ENCODE measurements around the gene SGCA. TPM values are rescaled to one million over a fixed set of nuclear protein-coding genes. Genes with fewer than 3 reads are reported as not detected.
A peak's percentile ranks its signal among the peaks of the same experiment; 100 is the strongest.

Gene SGCA
- total RNA-seq, 2 experiments from 2014 or later: not detected

DNA sequence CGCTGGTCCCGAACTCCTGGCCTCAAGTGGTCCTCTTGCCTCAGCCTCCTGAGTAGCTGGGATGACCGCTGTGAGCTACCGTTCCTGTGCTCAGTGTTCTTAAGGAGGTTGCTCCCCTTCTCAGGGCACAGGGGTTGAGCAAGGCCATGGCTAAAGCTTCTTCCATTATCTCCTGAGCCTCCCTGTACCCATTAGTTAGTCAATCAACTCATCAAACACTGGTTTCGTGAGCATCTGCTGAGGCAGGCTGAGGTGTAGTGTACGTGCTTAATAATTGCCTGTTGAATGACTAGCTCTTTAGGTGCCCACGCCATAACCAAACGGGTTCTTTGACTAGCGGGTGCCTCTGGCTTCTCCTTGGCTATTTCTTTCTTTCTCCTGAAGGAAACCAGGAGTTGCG, 11.7 kb downstream of the SGCA start:
- H3K36me3 Mint-ChIP-seq (ENCODE audit: low read depth): no peaks in the 10 kb centered on the region
- CTCF ChIA-PET: interaction anchor here (0.7 to 2.5 kb wide), 11 partner anchors 8 to 120 kb away, joined by 3 to 21 read pairs (median 4); no protein-coding TSS in a partner anchor
- no peak overlapping the region for H3K27ac Mint-ChIP-seq
- H3K27me3 Mint-ChIP-seq: peaks cover 6% of the 10 kb centered on the region
- POLR2A ChIA-PET: no interaction called here
- H3K4me1 Mint-ChIP-seq: peaks cover 16% of the 10 kb centered on the region
- no peak overlapping the region for H3K4me3 Mint-ChIP-seq
- DNase-seq: no peak
- no peaks in the 10 kb centered on the region for H3K9me3 Mint-ChIP-seq

GRCh38 chr17:50177983-50178834, 12.4 kb downstream of the SGCA start:
- Mint-ChIP-seq H3K27me3 (peaks cover 6% of the 10 kb centered on the region), H3K9me3 (no peaks in the 10 kb centered on the region), H3K4me3 (no peak overlapping the region), H3K4me1 (peaks cover 22% of the 10 kb centered on the region), H3K27ac (peak overlapping the region; percentile 28), H3K36me3 (ENCODE audit: low read depth) (no peaks in the 10 kb centered on the region)
- DNase-seq: peak; percentile 40
- ChIA-PET CTCF (interaction anchor here (0.8 to 2.5 kb wide), 11 partner anchors 9 to 119 kb away, joined by 3 to 21 read pairs (median 5); no protein-coding TSS in a partner anchor), POLR2A (no interaction called here)

- Mint-ChIP-seq H3K4me3 (no peak overlapping the region), H3K27me3 (peaks cover 6% of the 10 kb centered on the region), H3K4me1 (peaks cover 35% of the 10 kb centered on the region), H3K27ac (no peak overlapping the region), H3K36me3 (ENCODE audit: low read depth) (no peaks in the 10 kb centered on the region), H3K9me3 (no peaks in the 10 kb centered on the region)
- POLR2A ChIA-PET: no interaction called here
- no peak for DNase-seq
- CTCF ChIA-PET: no interaction called here
Observed at GRCh38 chr17:50180111-50180510, 14.3 kb downstream of the SGCA start.

DNA sequence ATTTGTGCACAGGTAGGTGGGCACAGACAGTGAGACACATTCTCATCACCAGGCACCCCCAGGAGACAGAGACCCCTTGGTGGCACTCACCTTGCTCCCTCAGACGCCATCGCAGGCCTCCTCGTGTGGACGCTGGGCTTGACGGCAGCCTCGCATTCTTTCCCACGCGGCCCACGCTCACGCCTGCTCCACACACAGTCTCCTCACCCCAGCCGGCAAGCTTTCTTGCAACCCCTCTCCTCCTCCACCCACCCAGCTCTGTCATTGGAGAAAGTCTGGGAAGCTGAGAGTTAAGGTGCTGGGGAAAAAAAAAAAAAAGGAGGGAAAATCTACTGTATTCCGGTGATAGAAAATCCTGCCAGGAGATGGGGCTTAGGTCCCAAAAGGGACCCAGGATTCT, 14.8 kb downstream of the SGCA start:
- H3K27ac Mint-ChIP-seq: no peak overlapping the region

GRCh38 chr17:50181144-50181543, 15.3 kb downstream of the SGCA start:
- no peak overlapping the region for H3K4me3 Mint-ChIP-seq
- no peak for DNase-seq
- H3K4me1 Mint-ChIP-seq: peaks cover 35% of the 10 kb centered on the region
- CTCF ChIA-PET: interaction anchor here (0.7 to 2.0 kb wide), 5 partner anchors 10 to 116 kb away, joined by 3 to 5 read pairs (median 4); partner anchors contain the start of gene COL1A1
- no peak overlapping the region for H3K27ac Mint-ChIP-seq
- POLR2A ChIA-PET: no interaction called here
- no peaks in the 10 kb centered on the region for H3K9me3 Mint-ChIP-seq
- H3K36me3 Mint-ChIP-seq (ENCODE audit: low read depth): no peaks in the 10 kb centered on the region
- H3K27me3 Mint-ChIP-seq: peaks cover 6% of the 10 kb centered on the region

More for the DNA sequence above, 14.8 kb downstream of the SGCA start:
- H3K9me3 Mint-ChIP-seq: no peaks in the 10 kb centered on the region
- ChIA-PET CTCF (no interaction called here), POLR2A (no interaction called here)
- H3K4me3 Mint-ChIP-seq: no peak overlapping the region
- no peak for DNase-seq
- peaks cover 6% of the 10 kb centered on the region for H3K27me3 Mint-ChIP-seq
- no peaks in the 10 kb centered on the region for H3K36me3 Mint-ChIP-seq (ENCODE audit: low read depth)
- peaks cover 35% of the 10 kb centered on the region for H3K4me1 Mint-ChIP-seq

DNA sequence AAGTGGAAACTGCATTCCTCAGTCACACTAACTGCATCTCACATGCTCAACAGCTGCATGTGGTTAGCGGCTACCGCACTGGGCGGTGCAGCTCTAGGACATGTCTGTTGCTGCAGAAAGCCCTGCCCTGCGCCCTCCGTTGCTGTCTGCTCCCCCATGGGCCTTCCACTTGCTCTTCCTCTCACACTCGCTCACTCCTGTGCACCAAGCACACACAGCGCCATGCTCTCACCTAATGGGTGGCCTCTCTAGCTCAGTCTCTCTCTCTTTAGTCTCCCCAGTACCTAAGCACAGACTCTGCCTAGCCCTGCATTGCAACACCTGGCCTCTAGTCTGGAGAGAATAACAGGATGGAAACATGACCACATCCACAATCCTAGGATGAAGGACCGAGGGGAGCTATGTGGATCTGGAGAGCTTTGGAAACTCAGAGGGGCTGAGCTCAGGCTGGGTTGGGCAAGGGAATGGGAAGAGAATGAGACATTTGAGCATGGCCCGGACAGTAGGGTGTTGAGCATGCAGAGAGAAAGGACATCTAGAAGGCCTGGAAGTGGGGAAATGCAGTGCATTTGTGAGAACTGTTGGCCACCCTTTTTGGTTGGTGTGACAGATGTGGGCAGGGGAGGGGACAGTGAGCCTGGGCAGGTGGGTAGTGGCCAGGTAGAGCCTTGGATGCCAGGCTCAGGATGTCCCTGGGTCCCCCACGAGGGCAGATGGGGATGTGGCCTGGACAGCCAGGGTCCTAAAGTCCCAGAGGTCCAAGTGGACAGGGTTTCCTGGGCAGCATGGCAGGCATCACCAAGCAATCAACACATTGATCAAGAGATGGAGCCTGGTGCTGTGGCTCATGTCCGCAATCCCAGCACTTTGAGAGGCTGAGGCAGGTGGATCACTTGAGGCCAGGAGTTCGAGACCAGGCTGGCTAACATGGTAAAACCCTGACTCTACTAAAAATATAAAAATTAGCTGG, 16.1 kb downstream of the SGCA start:
- ChIA-PET CTCF (interaction anchor here (0.7 to 2.0 kb wide), 6 partner anchors 10 to 115 kb away, joined by 3 to 9 read pairs (median 4); partner anchors contain the start of gene COL1A1), POLR2A (no interaction called here)
- DNase-seq: no peak
- H3K9me3 Mint-ChIP-seq: no peaks in the 10 kb centered on the region
- peaks cover 35% of the 10 kb centered on the region for H3K4me1 Mint-ChIP-seq
- no peak overlapping the region for H3K27ac Mint-ChIP-seq
- peaks cover 6% of the 10 kb centered on the region for H3K27me3 Mint-ChIP-seq
- H3K36me3 Mint-ChIP-seq (ENCODE audit: low read depth): no peaks in the 10 kb centered on the region
- no peak overlapping the region for H3K4me3 Mint-ChIP-seq

DNA sequence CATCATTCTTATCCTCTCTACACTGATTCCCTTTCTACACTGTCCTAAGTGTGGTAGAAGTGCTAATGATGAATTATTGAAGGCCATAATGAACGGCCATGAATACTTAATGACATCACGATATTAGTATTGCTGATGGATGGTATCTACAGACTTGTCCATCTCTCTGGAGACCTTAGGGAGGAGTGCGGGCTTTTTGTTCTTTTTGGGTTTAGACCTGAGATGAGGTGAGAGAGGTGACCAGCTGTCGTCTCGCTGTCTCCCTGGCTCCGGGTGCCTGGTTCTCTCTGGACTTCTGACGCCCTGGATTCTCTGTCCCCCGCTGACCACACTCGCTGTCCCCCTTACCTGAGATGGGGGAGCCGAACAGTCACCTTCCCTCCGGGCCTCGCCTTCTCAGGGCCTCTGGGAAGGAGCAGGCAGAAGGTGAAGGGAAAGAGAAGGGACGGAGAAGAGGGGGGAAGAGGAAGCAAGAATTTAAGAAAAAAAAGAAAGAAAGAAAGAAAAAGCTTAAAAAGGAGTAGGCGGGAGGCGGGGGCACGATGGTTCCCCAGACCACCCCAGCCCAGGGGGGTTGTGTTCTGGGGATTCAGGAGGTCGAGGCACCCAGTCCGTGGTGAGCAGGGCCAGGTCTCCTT, 17.1 kb downstream of the SGCA start:
- Mint-ChIP-seq H3K4me3 (no peak overlapping the region), H3K27ac (peak overlapping the region; percentile 73)

DNA sequence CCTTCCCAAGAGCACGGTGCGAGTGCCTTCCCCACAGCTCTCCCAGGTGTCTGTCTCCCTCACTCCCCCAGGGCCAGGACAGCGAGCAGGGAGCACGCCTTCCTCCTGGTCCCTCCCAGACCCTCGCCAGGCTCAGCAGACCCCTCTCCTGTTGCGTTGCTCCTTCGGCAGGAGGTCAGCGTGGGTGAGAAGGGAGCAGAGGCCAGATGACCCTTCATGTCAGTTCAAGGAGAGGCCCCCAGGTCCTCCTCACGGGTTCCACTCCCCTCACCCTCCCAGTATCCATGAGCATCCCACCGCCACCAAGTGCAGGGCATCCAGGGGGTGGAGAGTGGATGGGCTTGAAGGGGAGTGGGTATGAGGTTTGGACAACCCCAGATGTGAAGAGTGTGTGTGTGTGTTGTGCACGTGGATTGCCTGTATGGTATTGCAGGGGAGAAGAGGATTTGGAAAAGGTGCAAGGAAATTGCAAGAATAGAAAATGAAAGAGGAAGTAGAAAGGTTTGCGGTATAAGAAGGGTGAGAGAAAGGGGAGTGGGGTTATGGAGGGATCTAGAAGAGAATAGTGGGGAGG, 17.7 kb downstream of the SGCA start:
- DNase-seq: no peak
- H3K4me1 Mint-ChIP-seq: peaks cover 27% of the 10 kb centered on the region
- no peaks in the 10 kb centered on the region for H3K9me3 Mint-ChIP-seq
- POLR2A ChIA-PET: no interaction called here
- peak overlapping the region; percentile 83 for H3K27ac Mint-ChIP-seq
- CTCF ChIA-PET: interaction anchor here (1.8 kb wide), 1 partner anchor 14 kb away, joined by 9 read pairs; no protein-coding TSS in a partner anchor
- H3K4me3 Mint-ChIP-seq: peak overlapping the region; percentile 50
- no peaks in the 10 kb centered on the region for H3K36me3 Mint-ChIP-seq (ENCODE audit: low read depth)
- peaks cover 2% of the 10 kb centered on the region for H3K27me3 Mint-ChIP-seq

More for the DNA sequence above, 17.1 kb downstream of the SGCA start:
- H3K9me3 Mint-ChIP-seq: no peaks in the 10 kb centered on the region
- peaks cover 2% of the 10 kb centered on the region for H3K27me3 Mint-ChIP-seq
- CTCF ChIA-PET: interaction anchor here (1.5 to 2.0 kb wide), 3 partner anchors 11 to 114 kb away, joined by 4 to 9 read pairs (median 5); no protein-coding TSS in a partner anchor
- H3K4me1 Mint-ChIP-seq: peaks cover 33% of the 10 kb centered on the region
- no peaks in the 10 kb centered on the region for H3K36me3 Mint-ChIP-seq (ENCODE audit: low read depth)
- DNase-seq: no peak
- POLR2A ChIA-PET: no interaction called here

DNA sequence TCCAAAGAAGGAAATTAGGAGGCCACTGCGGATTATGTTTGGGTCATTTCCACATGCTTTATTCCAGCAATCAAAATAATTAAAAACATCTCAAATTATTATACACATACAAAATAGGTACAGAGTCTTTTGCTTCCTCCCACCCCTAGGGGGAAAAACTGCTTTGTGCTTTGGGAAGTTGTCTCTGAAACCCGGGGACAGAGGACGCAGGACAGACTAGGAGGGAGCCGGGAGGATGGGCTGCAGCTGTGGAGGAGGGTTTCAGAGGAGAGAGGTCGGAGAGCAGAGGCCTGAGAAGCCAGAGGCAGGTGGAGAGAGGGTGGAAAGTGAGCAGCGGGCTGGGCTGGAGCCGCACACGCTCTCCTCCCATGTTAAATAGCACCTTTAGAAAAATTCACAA, 18.3 kb downstream of the SGCA start:
- no peaks in the 10 kb centered on the region for H3K36me3 Mint-ChIP-seq (ENCODE audit: low read depth)
- peaks cover 2% of the 10 kb centered on the region for H3K27me3 Mint-ChIP-seq
- H3K9me3 Mint-ChIP-seq: no peaks in the 10 kb centered on the region
- DNase-seq: no peak
- peaks cover 24% of the 10 kb centered on the region for H3K4me1 Mint-ChIP-seq
- H3K27ac Mint-ChIP-seq: peak overlapping the region; percentile 83
- POLR2A ChIA-PET: no interaction called here
- CTCF ChIA-PET: no interaction called here
- H3K4me3 Mint-ChIP-seq: peak overlapping the region; percentile 50

DNA sequence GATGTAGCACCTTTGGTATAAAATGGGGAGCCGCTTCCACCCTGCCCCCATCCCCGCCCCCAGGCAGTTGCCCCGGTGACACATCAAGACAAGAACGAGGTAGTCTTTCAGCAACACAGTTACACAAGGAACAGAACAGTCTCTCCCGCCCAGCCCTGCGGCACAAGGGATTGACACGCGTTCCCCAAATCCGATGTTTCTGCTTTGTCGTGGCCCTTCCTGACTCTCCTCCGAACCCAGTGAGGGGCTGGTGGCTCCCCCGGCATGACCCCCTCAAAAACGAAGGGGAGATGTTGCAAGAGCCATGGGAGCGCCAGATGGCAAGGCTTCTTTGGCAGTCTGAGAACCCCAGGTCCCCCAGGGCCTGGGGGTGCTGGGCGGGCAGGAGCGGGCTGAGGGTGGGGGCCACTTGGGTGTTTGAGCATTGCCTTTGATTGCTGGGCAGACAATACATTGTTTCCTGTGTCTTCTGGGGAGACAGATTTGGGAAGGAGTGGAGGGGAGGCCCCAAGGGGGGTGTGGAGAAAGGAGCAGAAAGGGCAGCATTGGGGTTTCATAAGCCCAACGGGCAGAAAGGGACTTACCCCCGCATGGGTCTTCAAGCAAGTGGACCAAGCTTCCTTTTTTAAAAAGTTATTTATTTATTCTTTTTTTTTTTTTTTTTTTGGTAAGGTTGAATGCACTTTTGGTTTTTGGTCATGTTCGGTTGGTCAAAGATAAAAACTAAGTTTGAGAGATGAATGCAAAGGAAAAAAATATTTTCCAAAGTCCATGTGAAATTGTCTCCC, 19.0 kb downstream of the SGCA start:
- no peak overlapping the region for H3K4me3 Mint-ChIP-seq
- no peaks in the 10 kb centered on the region for H3K9me3 Mint-ChIP-seq
- H3K36me3 Mint-ChIP-seq (ENCODE audit: low read depth): no peaks in the 10 kb centered on the region
- ChIA-PET CTCF (no interaction called here), POLR2A (no interaction called here)
- peaks cover 24% of the 10 kb centered on the region for H3K4me1 Mint-ChIP-seq
- no peak overlapping the region for H3K27ac Mint-ChIP-seq
- DNase-seq: no peak
- peaks cover 2% of the 10 kb centered on the region for H3K27me3 Mint-ChIP-seq

- Mint-ChIP-seq H3K27me3 (peaks cover 2% of the 10 kb centered on the region), H3K4me1 (peaks cover 24% of the 10 kb centered on the region), H3K36me3 (ENCODE audit: low read depth) (no peaks in the 10 kb centered on the region), H3K9me3 (no peaks in the 10 kb centered on the region), H3K4me3 (no peak overlapping the region), H3K27ac (no peak overlapping the region)
- no peak for DNase-seq
- ChIA-PET CTCF (interaction anchor here (1.5 kb wide), 1 partner anchor 13 kb away, joined by 3 read pairs; no protein-coding TSS in a partner anchor), POLR2A (no interaction called here)
Observed at GRCh38 chr17:50185631-50186471, 20.0 kb downstream of the SGCA start.

Measured in activated CD4-positive, alpha-beta T cell treated with anti-CD3 and anti-CD28 coated beads, Interleukin-2, amount 10 ng/mL, durations not matched to agents 7 days and 5 days (primary cell).